ENCODE data around the gene FAIM. TPM values are rescaled to one million over a fixed set of nuclear protein-coding genes. Genes with fewer than 3 reads are reported as not detected.

The FAIM gene
- total and polyA plus RNA-seq, 2 of the 8 experiments (the other 6 are each of a cell fraction or from before 2014, with no cell fraction given) = 1.2 to 7.1 TPM

- TF ChIP-seq, protein P1, sequence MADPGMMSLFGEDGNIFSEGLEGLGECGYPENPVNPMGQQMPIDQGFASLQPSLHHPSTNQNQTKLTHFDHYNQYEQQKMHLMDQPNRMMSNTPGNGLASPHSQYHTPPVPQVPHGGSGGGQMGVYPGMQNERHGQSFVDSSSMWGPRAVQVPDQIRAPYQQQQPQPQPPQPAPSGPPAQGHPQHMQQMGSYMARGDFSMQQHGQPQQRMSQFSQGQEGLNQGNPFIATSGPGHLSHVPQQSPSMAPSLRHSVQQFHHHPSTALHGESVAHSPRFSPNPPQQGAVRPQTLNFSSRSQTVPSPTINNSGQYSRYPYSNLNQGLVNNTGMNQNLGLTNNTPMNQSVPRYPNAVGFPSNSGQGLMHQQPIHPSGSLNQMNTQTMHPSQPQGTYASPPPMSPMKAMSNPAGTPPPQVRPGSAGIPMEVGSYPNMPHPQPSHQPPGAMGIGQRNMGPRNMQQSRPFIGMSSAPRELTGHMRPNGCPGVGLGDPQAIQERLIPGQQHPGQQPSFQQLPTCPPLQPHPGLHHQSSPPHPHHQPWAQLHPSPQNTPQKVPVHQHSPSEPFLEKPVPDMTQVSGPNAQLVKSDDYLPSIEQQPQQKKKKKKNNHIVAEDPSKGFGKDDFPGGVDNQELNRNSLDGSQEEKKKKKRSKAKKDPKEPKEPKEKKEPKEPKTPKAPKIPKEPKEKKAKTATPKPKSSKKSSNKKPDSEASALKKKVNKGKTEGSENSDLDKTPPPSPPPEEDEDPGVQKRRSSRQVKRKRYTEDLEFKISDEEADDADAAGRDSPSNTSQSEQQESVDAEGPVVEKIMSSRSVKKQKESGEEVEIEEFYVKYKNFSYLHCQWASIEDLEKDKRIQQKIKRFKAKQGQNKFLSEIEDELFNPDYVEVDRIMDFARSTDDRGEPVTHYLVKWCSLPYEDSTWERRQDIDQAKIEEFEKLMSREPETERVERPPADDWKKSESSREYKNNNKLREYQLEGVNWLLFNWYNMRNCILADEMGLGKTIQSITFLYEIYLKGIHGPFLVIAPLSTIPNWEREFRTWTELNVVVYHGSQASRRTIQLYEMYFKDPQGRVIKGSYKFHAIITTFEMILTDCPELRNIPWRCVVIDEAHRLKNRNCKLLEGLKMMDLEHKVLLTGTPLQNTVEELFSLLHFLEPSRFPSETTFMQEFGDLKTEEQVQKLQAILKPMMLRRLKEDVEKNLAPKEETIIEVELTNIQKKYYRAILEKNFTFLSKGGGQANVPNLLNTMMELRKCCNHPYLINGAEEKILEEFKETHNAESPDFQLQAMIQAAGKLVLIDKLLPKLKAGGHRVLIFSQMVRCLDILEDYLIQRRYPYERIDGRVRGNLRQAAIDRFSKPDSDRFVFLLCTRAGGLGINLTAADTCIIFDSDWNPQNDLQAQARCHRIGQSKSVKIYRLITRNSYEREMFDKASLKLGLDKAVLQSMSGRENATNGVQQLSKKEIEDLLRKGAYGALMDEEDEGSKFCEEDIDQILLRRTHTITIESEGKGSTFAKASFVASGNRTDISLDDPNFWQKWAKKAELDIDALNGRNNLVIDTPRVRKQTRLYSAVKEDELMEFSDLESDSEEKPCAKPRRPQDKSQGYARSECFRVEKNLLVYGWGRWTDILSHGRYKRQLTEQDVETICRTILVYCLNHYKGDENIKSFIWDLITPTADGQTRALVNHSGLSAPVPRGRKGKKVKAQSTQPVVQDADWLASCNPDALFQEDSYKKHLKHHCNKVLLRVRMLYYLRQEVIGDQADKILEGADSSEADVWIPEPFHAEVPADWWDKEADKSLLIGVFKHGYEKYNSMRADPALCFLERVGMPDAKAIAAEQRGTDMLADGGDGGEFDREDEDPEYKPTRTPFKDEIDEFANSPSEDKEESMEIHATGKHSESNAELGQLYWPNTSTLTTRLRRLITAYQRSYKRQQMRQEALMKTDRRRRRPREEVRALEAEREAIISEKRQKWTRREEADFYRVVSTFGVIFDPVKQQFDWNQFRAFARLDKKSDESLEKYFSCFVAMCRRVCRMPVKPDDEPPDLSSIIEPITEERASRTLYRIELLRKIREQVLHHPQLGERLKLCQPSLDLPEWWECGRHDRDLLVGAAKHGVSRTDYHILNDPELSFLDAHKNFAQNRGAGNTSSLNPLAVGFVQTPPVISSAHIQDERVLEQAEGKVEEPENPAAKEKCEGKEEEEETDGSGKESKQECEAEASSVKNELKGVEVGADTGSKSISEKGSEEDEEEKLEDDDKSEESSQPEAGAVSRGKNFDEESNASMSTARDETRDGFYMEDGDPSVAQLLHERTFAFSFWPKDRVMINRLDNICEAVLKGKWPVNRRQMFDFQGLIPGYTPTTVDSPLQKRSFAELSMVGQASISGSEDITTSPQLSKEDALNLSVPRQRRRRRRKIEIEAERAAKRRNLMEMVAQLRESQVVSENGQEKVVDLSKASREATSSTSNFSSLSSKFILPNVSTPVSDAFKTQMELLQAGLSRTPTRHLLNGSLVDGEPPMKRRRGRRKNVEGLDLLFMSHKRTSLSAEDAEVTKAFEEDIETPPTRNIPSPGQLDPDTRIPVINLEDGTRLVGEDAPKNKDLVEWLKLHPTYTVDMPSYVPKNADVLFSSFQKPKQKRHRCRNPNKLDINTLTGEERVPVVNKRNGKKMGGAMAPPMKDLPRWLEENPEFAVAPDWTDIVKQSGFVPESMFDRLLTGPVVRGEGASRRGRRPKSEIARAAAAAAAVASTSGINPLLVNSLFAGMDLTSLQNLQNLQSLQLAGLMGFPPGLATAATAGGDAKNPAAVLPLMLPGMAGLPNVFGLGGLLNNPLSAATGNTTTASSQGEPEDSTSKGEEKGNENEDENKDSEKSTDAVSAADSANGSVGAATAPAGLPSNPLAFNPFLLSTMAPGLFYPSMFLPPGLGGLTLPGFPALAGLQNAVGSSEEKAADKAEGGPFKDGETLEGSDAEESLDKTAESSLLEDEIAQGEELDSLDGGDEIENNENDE (IDR thresholded peaks at IDR 0.05; ENCODE audit: insufficient replicate concordance, low read length) = no peak
- TF ChIP-seq CBX8 (IDR thresholded peaks at IDR 0.05; ENCODE audit: borderline replicate concordance, low read depth, low read length) = no peak
- no peak for TF ChIP-seq ATF3 (IDR thresholded peaks at IDR 0.05; ENCODE audit: insufficient read depth, low read depth, low read length)
- TF ChIP-seq MAFK (IDR thresholded peaks at IDR 0.05; ENCODE audit: low read depth, low read length) = no peak
- no peak for TF ChIP-seq CEBPB (IDR thresholded peaks at IDR 0.05; ENCODE audit: low read depth, low read length)
- TF ChIP-seq BRCA1 (IDR thresholded peaks at IDR 0.05; ENCODE audit: low read depth, low read length) = no peak
- TF ChIP-seq TEAD4 (IDR thresholded peaks at IDR 0.05; ENCODE audit: low read depth, low read length) = no peak
- TF ChIP-seq SP4 (IDR thresholded peaks at IDR 0.05; ENCODE audit: low read length) = no peak
- no peak for TF ChIP-seq EP300 (IDR thresholded peaks at IDR 0.05; ENCODE audit: borderline replicate concordance in 1 of 2, low read depth in 2 of 2, low read length in 2 of 2)
Observed at GRCh38 chr3:138678874-138679392, 70.4 kb downstream of the FAIM start (continued).
